ENCODE data around the gene LYRM1.
A peak's percentile ranks its signal among the peaks of the same experiment; 100 is the strongest.
"Not testable (repeated sequence)": the region's sequence is repeated elsewhere in the genome, so short reads cannot be mapped to it uniquely, and the experiment has no call there.

LYRM1 gene

GRCh38 chr16:20940871-20941635 lies 40.5 kb downstream of the LYRM1 start:
- DNase-seq = peak; percentile 52

- DNase-seq = no peak
Measured at GRCh38 chr16:20941636-20941926, 41.0 kb downstream of the LYRM1 start.

- DNase-seq = no peak
Measured at GRCh38 chr16:20942256-20942655, 41.7 kb downstream of the LYRM1 start.

GRCh38 chr16:20944861-20945574 lies 44.4 kb downstream of the LYRM1 start:
- peak; percentile 94 for DNase-seq

- DNase-seq = not testable (repeated sequence)
Measured at GRCh38 chr16:20945575-20945875, 45.0 kb downstream of the LYRM1 start.

- DNase-seq = peak; percentile 48
Measured at GRCh38 chr16:20946015-20946629, 45.6 kb downstream of the LYRM1 start.

- no peak for DNase-seq
Measured at GRCh38 chr16:20948444-20948843, 47.9 kb downstream of the LYRM1 start.

- no peak for DNase-seq
Measured at GRCh38 chr16:20949660-20950059, 49.1 kb downstream of the LYRM1 start.

GRCh38 chr16:20950294-20950693 lies 49.7 kb downstream of the LYRM1 start:
- DNase-seq = no peak

- DNase-seq = no peak
Measured at GRCh38 chr16:20952139-20952920, 51.8 kb downstream of the LYRM1 start.

GRCh38 chr16:20954574-20954973 lies 54.0 kb downstream of the LYRM1 start:
- DNase-seq = no peak

- DNase-seq = peak; percentile 17
Measured at GRCh38 chr16:20956319-20956718, 55.7 kb downstream of the LYRM1 start.

- no peak for DNase-seq
Measured at GRCh38 chr16:20957153-20957552, 56.6 kb downstream of the LYRM1 start.

- DNase-seq = no peak
Measured at GRCh38 chr16:20960899-20961298, 60.3 kb downstream of the LYRM1 start.

- no peak for DNase-seq
Measured at GRCh38 chr16:20968765-20969164, 68.2 kb downstream of the LYRM1 start.

- DNase-seq = no peak
Measured at GRCh38 chr16:20969386-20969785, 68.8 kb downstream of the LYRM1 start.

- DNase-seq = no peak
Measured at GRCh38 chr16:20971401-20971800, 70.8 kb downstream of the LYRM1 start.

GRCh38 chr16:20973201-20973600 lies 72.6 kb downstream of the LYRM1 start:
- DNase-seq = not testable (repeated sequence)

All from OCI-M1 (cell line).